A549 (cell line): ENCODE data around the gene MOK.

Experiments
- CEBPB ChIP-seq, 2 experiments: fragments of >200 bp in 1 of 2; sonication (Bioruptor Twin) in 1 of 2; formaldehyde crosslinking in 1 of 2; IDR thresholded peaks; 2 replicates each; pipeline ENCODE4 v1.6.1; 2012 to 2016
- JUNB ChIP-seq: fragments of >200 bp; sonication (Bioruptor Twin); formaldehyde crosslinking; IDR thresholded peaks from 2 replicates; pipeline ENCODE4 v1.6.1; 2016
- KDM1A ChIP-seq: fragments of 200-600 bp; sonication (generic); IDR thresholded peaks from 2 replicates; pipeline ENCODE4 v1.6.1; 2016; ENCODE audit warnings: low read depth, mild to moderate bottlenecking
- RCOR1 ChIP-seq: fragments of 150-350 bp; IDR thresholded peaks from 2 replicates; pipeline ENCODE4 v1.6.1; 2014; ENCODE audit warnings: antibody characterized with exemption, low read length, low read depth

DNA sequence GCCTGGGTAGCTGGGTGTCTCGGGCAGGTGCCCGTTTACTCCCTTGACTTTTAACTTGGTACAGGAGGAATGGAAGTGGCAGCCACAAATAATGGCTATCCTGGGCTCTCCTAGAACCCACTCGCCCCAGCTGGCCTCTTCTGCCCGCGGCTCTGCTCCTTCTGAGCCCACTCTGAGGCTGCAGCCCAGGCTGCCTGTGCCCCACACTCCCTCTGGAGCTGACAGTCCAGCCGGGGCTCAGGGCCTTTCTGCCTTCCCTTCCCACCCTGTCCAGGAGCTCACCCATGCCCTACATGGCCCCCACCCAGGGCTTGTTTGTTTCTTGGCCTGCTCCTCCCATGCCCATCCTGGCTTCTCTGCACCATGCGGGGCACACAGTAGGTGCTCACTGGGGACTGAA is 30.2 kb upstream of the MOK start:
- TF ChIP-seq RCOR1 (no peak), CEBPB (IDR thresholded peaks at IDR 0.05) (no peak), KDM1A (no peak), JUNB (no peak)
